ENCODE results near the gene MPL.

The MPL gene

DNA sequence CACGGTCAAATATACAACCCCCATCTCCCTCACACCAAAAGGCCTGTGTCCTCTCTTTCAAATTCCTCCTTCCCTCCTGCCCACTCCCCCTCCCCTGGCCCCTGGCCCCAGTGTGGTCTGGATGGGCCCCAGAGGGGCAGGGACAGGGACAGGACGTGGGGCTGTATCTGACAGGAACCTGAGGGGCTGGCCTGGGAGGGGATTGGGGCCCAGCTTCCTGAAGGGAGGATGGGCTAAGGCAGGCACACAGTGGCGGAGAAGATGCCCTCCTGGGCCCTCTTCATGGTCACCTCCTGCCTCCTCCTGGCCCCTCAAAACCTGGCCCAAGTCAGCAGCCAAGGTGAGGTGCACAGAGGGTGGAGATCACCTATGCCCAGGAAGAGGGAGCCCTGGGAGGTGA, at the start of gene MPL:
MPL (plus strand) TSS at position 231 of the 400 bp plus-strand sequence; CDS start at position 262, 31 bp downstream.
- DNase-seq: no peak

- DNase-seq: peak in 1 of 2 experiments; percentile 26
Measured at GRCh38 chr1:43288058-43288784, 49.4 kb upstream of the MPL start.

DNA sequence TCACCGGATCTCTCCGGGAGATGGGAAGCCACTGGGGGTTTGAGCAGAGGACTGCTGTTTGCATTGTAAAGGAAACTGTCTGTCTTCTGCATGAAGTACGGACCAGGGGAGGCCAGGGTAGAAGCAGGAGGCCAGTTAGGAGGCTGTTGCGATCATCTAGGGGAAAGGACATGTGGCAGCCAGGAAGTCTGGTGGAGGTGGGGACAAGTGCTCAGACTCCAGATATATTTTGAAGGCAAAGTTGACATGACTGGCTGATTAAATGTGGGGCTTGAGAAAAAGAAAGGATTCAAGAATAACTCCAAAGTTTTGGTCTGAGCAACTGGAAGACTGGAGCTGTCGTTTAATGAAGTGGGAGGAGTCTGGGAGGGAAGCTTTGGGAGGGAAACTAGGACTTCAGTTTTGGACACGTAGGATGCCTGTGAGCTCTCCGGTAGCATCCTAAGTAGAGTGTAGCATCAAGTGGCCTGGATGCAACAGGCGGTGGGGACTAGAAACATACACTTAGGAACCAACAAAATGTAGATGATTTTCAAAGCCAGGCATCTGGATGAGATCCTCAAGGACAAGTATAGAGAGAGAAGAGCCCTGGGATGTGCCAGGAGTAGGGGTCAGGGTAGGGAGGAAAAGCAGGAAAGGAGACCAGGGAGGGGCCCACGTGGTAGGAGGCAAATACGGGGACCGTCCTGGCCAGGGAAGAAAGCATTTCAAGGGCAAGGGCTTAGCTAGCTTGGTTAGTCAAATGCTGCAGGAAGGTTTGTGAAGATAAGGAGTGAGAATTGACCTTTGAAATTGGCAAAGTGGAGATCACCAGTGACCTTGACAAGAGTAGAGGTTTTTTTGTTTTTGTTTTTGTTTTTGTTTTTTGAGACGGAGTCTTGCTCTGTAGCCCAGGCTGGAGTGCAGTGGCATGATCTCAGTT, 48.6 kb upstream of the MPL start:
- no peak for DNase-seq

DNA sequence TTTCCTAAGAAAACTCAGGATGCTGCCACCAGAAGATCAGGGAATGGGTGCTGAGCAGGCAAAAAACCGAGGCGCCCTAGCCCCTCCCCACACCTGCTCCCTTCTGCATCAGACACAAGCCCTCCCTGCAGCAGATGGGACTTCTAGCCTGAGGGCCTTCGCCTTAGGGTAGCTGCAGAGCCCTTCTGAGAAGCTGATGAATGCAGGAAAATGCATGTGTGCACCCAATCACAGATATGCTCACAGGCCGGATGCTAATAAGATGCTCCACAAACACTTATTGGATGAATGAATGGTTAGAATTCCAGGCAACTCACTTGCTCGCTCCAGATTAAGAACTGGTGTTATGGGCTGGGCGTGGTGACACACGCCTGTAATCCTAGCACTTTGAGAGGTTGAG, 45.4 kb upstream of the MPL start:
- DNase-seq: no peak

DNA sequence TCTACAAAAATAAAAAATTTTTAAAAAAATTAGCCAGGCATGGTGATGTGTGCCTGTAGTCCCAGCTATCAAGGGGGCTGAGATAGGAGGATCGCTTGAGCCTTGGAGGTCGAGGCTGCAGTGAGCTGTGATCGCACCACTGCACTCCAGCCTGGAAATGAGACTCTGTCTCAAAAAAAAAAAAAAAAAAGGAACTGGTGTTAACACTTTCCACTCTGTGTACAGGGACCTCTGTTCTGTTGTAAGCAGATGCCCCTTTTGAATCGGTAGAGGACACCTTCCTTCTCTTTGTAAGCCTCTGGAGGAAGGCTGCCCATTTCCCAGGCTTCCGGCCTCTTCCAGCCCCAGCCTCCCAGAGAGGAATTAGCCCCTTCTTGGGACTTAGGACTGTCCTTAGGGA, 44.9 kb upstream of the MPL start:
- no peak for DNase-seq

DNA sequence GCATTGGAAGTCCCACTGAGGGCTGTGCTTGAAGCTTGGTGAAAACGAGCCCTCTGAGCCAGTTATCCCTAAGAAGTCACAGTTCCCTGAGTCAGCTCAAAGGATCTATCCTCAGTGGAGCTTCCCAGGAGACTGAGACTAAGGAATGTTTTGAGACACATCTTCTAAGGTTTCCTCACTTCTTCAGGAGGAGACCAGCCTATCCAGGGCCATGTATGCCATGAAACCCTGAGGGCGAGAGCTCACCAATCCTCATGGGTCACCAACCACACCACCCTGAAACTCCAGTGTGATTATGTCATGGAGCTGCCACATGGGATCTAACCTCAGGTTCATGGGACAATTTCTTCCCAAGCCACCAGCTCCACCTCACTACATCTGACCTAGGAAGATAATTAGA, 44.4 kb upstream of the MPL start:
- DNase-seq: no peak

DNA sequence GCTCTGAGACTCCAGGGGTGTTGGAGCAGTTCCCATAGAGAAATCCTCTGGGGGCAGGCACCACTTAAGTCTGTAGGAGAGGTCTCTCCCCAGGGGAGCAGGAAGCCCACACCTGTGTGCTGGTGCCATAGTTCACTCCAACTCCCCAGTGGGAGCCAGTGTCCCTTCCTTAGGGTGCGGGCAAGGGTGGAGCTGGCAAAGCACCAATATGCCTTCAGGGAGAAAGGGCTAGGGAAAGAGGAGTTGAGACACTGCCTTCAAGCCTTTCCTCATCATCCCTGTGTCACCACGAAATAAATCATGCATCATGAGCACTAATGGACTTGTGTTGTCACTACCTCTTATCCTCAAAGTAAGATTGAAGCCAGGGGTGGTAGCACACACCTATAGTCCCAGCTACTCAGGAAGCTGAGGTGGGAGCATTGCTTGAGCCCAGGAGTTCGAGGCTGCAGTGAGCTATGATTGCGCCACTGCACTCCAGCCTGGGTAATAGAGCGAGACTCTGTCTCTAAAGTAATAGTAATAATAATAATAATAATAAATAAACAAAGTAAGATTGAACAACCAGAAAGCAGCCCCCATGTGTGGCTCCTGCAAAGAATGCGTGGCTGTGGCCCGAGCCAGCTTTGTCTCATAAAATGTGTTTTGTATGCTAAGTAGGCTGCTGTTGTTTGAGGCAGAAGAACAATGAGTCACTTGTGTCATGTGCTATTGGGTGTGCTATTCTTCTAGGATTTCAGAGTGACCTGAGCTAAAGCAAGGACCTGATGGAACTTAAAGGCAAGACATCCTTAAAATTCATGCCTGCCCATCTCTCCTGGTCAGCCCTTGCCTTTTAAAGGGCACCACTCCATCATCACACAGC, 43.5 kb upstream of the MPL start:
- no peak for DNase-seq

DNA sequence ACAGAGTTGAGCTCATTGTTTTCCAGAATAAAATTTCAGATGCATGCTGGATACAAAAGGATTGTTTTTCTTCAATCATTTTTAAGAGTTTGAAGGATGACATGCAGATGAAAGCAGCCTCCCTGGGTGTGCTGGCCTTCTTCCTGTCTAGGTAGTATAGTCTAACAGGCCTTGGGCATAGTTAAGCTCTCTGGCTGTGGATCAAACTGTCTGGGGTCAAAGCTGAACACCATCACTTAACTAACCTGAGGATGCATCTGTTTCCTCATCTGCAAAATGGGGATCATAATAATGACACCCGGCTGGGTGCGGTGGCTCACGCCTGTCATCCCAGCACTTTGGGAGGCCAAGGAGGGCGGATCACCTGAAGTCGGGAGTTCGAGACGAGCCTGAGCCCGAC, 42.9 kb upstream of the MPL start:
- no peak for DNase-seq

- no peak for DNase-seq
Measured at GRCh38 chr1:43296207-43296606, 41.4 kb upstream of the MPL start.

DNA sequence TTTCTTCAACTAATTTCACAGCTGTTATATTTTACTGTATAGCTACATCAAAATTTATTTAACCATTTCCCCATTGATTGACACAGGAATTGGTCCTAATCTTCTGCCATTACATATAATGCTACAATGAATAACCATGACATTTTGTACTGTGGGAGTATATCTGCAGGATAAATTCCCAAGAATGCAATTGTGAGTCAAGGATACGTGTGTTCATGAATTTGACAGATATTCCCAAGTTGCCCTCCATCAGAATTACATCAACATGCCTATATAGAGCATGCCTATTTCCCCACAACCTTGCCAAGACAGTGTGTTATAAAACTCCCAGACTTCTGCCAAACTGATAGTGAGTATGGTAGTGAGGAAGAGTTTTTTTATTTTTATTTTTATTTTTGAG, 39.6 kb upstream of the MPL start:
- DNase-seq: no peak

DNA sequence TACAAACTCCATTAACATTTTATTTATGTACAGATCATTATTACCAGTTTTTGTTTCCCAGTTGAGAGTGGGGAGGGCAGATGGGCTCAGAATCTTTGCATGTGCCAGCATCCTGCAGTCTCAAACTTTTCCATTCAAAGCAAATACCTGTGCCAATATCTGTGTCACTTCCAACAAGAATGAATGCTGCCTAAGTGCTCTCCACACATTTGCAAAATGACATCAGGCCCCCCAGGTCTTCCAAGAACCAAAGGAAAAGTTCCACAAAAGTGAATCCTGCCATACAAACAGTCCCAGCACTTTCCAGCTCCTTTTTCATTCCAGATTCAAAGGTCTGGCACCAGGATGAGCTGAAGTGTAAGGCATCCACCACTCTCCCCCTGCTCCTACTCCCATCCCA, 38.5 kb upstream of the MPL start:
- DNase-seq: no peak

DNA sequence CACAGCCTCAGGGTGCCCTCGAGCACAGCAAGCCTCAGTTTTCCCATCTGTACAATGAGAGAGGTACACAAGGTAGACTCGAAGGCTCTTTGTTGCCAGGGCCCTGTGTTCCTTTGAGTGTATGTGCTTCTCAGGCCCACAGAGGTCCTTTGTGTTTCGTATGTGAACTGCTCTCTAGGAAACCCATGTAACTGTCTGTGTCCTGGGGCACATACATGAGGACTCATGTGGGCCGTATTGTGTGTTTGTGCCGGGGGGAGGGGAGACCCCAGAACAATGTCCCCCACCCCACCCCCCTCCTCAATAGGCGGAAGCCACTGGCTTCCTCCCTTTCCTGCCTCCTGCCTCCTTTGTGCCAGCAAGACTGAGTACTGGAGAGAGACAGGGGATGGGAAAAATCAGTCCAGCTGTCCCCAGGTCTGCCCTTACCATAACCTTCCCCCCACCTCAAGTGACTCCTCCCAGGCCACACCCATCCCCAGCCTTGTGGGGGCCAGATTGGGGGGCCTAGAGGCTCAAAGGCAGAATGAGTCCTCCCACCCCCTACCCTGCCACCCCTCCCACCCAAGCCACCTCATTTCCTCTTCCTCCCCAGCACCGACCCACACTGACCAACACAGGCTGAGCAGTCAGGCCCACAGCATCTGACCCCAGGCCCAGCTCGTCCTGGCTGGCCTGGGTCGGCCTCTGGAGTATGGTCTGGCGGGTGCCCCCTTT, 37.1 kb upstream of the MPL start, which contains the start of gene TIE1:
TIE1 (plus strand) TSS at position 605 of the 717 bp plus-strand sequence; CDS start at position 695, 90 bp downstream.
- no peak for DNase-seq

GRCh38 chr1:43302201-43302600, 35.4 kb upstream of the MPL start:
- DNase-seq: no peak

DNA sequence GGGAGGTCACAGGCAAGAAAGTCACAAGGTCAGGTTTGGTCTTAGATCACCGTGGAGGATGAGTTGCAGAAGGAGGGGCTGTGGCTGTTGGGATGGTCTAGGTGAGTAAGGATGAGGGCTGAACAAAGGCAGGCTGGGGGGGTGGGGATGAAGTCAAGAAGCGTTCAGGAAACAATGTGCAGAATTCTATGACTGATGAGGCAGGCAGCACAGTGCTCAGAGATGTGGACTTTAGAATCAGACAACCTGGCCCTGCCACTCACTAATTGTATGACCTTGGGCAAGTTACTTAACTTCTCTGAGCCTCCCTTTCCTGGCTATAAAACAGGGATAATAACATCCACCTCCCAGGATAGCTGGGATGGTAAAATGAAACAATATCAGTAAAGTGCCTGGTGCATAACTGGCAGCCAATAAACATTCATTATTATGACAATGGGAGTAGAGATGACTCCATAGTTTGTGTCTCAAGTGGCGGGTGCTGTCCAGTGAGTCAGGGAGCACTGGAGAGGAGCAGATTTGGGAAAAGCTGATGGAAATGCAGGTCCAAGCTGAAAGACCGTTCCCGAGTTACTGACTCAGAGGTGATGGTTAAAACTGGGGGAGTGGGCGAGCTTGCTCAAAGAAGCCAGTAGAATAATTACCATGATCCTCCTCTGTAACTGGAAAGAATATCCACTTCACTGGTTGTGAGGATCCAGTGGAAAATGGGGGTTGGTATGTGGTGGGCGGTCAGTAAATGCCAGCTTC, 34.7 kb upstream of the MPL start:
- no peak for DNase-seq

- no peak for DNase-seq
Measured at GRCh38 chr1:43303471-43304313, 33.9 kb upstream of the MPL start.

GRCh38 chr1:43304314-43304681, 33.3 kb upstream of the MPL start:
- no peak for DNase-seq

GRCh38 chr1:43304771-43305300, 32.8 kb upstream of the MPL start:
- DNase-seq: no peak

- no peak for DNase-seq
Measured at GRCh38 chr1:43305461-43305860, 32.2 kb upstream of the MPL start.

GRCh38 chr1:43305926-43306687, 31.5 kb upstream of the MPL start:
- no peak for DNase-seq
